NCI-H2171 treated with DMSO at 0.1 percent for 48 hours (cell line): Measurements from ENCODE around the gene TBC1D17.

Experiments
- DNase-seq: peaks from one replicate; lab custom pipeline; 2025; lab: John Stamatoyannopoulos, UW

The TBC1D17 gene

GRCh38 chr19:49877879-49878743, 609 bp downstream of the TBC1D17 start:
- DNase-seq, result peak; percentile 97

GRCh38 chr19:49878744-49879070, 1.2 kb downstream of the TBC1D17 start:
- no peak for DNase-seq

GRCh38 chr19:49879243-49879963, 1.9 kb downstream of the TBC1D17 start:
- no peak for DNase-seq

- no peak for DNase-seq
Observed at GRCh38 chr19:49880162-49880869, 2.8 kb downstream of the TBC1D17 start.

GRCh38 chr19:49881186-49881585, 3.7 kb downstream of the TBC1D17 start:
- no peak for DNase-seq

- no peak for DNase-seq
Observed at GRCh38 chr19:49881672-49882394, 4.3 kb downstream of the TBC1D17 start.

- no peak for DNase-seq
Observed at GRCh38 chr19:49882643-49883042, 5.1 kb downstream of the TBC1D17 start.

- DNase-seq, result no peak
Observed at GRCh38 chr19:49883094-49883493, 5.6 kb downstream of the TBC1D17 start.

- no peak for DNase-seq
Observed at GRCh38 chr19:49884109-49884508, 6.6 kb downstream of the TBC1D17 start.

- DNase-seq, result no peak
Observed at GRCh38 chr19:49884760-49885159, 7.3 kb downstream of the TBC1D17 start.

- no peak for DNase-seq
Observed at GRCh38 chr19:49887037-49887664, 9.6 kb downstream of the TBC1D17 start.

- no peak for DNase-seq
Observed at GRCh38 chr19:49887665-49888509, 10.4 kb downstream of the TBC1D17 start.

- DNase-seq, result peak; percentile 23
Observed at GRCh38 chr19:49888510-49888824, 11.0 kb downstream of the TBC1D17 start.

GRCh38 chr19:49889038-49889686, 11.7 kb downstream of the TBC1D17 start:
- DNase-seq, result no peak

GRCh38 chr19:49889687-49890348, 12.3 kb downstream of the TBC1D17 start:
- peak; percentile 53 for DNase-seq

- peak; percentile 53 for DNase-seq
Observed at GRCh38 chr19:49890349-49891311, 13.1 kb downstream of the TBC1D17 start.

GRCh38 chr19:49891393-49891792, 13.9 kb downstream of the TBC1D17 start:
- DNase-seq, result no peak

- no peak for DNase-seq
Observed at GRCh38 chr19:49892716-49893115, 15.2 kb downstream of the TBC1D17 start.
